DMS114 treated with DMSO at 0.1 percent for 48 hours (cell line): ENCODE results near the gene ZNF746.

Experiments
- DNase-seq: peaks from one replicate; lab custom pipeline; 2025; ENCODE audit not compliant: unreplicated experiment; lab: John Stamatoyannopoulos, UW

The ZNF746 gene

DNA sequence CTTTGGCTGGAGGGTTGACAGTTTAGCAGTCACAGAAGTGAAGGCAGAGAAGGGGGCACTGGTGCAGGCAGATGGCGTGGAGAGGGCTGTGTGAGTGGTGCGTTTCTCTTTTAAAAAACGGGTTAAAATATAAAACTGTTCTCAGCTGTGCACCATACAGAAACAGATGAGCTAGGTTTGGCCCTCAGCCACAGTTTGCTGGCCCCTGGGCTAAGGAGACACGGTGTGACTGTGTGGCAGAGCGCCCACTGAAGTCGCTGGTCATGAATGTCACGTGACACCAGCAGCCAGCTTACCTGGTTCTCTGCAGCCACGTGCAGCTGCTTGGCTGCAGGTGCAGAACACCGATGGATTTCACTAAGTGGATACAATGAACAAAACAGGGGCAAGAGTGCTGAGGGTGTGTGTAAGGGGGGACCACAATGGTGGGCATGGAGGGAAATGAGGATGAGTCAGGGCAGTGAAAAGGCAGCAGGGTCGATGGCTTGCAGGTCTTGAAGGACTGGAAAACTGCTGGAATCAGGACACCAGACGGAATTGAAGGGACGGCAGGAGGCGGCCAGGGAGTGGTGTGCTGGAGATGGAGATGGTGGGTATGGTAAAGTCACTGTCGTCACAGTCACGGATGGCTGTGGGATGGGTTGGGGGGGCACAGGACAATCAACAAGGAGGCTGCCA lies 7.4 kb downstream of the ZNF746 start:
- DNase-seq = no peak

DNA sequence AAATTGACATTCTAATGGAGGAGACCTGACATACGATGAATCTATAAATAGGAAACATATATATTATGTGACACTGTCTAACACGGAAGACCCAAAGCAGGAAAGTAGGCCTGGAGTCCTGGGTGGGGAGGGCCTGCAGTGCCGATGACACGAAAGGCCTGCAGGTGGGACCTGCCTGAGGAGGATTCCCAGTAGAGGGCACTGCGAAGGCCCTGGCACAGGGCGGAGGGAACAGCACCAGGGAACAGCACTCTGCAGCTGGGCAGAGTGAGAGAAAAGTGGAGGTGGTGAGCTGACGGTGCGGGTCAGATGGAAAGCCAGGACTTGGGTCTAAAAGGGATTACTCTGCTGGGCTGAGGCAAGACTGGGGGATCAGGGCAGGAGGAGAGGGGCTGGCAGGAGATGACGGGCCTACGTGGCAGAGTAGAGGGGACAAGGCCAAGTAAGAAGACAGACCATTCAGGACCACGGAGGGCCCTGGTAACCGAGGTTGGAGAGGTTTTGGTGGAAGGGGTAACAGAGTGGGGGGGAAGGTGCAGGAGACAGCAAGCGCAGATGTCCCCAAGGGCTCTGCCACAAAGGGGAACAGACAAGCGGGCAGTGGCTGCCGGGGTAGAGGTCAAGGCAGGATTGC lies 8.1 kb downstream of the ZNF746 start:
- DNase-seq = no peak

DNA sequence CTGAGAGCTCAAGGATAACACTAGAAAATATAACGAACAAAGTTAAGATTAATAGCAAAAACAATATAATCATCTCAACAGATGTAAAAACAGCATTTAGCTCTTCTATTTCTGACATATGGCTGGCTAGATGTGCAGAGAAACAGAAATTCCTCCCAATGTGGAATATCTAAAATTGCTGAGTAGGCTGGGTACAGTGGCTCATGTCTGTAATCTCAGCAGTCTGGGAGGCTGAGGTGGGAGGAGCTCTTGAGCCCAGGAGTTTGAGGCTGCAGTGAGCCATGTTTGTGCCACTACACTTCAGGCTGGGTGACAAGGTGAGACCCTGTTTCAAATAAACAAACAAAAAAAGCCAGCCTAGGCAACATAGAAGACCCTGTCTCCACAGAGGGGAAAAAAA lies 18.0 kb downstream of the ZNF746 start:
- DNase-seq = no peak

DNA sequence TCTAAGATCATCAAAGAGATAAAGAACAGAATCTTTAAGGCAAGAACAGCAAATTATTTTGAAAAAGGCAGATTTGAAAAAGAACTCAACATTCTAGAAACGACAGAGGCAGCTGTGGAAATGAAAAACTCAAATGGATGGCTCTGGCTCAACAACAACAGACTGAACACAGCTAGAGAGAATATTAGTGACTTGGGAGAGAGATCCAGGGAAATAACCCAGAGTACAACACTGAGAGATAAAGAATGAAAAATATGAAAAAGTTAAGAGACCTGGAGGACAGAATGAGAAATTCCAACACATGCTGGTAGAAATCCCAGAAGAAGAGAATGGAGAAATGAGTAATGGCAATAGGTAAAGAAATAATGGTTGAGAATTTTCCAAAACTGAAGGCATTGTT lies 18.9 kb downstream of the ZNF746 start:
- DNase-seq = no peak

DNA sequence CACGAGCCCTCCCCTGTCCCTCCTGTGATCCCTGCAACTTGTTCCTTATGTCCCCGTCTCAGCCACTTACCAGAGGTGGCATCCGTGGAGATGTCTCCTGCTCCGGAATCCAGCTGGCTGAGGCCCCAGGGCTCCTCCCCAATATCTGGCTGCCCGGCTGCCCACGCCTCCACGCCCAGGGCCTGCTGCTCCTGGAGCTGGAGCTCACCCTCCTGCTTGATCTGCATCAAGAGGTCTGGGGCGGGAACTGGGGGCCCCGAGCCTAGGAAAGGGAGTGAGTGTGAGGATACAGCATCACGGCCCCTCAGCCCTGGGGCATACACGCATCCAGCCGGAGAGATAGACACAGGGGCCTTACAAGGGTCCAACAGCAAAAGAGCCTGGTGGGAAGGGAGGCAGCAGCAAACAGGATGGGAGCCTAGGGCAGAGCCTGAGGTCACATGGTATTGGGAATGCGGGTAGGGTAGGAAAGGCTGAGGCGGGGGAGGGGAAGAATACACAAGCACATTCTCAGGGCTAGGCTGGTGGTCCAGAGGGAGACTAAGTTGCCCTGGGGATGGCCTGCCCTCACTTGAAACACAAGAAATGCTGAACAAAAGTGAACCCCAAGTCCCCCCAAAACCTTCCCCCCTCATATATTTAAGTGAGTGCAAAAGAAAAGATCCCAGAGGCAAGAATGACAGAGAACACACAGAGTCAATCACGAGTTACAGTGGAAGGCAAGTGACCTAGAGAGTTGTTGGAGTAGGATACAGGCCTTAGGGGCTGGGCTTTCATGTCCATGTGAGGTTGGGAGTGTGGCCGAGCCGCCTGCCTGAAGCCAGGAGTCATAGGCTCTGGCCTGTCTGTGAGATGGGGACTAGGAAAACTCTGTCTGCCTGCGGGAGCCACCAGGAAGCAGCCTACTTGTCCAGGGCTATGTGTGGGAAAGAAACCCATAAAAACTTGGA lies 19.8 kb downstream of the ZNF746 start:
- DNase-seq = no peak

DNA sequence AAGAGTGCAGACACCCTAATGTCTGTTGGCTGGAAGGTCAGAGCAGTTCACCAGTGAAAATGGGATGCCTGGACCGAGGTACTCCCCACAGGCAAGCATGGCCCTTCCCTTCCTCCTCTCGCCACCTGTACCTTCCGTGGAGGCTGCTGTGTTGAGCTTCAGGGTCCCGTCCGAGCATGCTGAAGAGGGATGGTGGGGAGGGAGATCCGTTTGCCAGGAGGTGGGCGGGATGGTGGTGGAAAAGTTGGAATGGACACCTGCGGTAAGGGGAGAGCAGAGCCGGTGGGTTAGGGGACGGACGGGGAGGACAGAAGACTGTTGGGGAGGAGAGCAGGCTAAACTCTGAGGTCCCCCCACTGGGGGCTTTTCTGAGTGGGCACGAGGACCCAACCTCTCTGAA lies 20.8 kb downstream of the ZNF746 start:
- no peak for DNase-seq

DNA sequence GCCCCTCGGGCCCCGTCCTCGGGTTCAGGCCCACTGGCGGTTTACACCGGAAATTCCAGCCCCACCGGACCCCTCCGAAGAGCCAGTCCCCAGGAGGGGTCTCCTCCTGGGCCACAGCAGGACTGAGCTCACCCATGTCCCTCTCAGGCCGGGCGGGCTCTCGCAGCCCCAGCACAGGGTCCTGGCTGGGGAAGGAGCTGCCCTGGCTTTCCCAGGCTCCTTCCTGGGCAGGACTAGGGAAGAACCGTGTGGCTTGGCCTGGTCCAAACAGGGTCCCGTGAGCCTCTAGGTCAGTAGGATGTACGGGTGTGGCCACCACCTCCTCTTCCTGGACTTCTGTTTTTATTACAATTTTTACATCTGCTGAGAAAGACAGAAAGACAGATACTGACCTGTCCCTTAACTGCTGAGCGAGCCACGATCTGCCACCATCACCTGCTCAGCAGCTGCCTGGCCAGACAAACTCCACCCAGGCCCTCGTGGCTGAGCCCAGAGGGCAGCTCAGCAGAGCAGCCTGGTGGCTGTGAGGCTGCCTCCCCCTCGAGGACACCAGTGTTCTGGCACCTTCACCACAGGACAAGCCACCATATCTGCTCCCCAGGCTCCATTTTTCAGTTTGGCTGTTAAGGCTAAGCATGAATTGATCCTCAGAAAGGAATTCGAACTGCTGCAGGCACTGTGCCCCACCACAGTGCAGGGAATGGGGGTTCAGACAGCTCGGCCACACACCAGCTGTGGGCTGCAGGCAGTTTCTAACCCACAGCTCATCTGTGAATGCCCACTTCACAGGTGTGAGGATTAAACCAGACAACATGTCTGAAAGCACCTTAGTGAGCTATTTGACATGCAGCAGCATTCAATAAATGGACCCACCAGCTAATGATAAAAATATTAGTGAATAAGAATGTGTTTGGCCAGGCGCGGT lies 22.2 kb downstream of the ZNF746 start:
- no peak for DNase-seq

DNA sequence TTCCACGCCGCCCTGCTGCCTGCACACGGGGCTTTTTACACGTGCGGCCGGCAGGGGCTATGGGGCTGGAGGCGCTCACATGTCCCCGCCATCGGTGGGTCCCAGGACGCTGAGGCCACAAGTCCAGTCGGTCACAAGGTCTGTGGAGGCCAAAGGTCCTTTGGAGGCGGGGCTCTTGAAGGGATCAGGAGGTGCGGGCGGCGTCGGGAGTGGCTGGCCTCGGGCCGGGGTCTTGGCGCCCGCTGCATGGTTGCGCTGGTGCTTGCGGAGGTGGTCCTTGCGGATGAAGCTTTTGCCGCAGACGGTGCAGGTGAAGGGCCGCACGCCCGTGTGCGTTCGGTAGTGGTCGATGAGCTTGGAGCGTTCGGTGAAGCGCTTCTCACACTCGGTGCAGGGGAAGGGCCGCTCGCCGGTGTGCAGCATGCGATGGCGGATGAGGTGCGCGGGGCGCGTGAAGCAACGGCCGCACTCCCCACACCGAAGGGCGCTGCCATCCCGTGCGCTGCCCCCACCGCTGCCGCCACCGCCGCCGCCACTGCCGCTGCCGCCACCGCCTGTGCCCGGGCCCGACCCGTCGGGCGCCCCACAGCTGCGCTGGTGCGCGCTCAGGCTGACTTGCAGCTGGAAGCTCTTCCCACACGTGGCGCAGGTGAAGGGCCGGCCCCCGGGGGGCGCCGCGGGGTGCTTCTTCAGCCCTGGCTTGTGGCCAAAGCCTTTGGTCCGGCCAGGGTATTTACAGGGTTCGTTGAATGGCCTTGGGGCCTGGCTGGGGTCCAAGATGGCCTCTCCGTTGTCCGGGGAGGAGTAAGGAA lies 23.1 kb downstream of the ZNF746 start:
- no peak for DNase-seq

DNA sequence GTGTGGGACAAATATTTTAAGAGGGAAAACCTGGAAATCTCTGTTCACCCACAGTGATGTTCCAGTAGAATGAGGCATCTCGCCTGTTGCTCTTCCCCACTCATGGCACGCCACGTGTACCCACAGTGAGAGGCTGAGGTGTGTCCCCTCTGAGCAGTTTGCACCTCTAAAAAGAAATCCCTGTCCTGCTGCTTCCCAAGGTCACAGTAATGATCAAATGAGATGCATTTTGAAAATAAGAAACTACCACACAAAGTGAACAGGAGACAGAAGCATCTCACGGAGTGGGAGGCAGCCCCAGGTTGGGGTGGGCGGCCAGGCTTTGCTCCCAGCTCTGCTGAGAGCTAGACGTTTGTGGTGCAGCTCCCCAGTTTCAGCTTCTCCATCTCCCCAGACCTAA lies 24.4 kb downstream of the ZNF746 start:
- DNase-seq = no peak

DNA sequence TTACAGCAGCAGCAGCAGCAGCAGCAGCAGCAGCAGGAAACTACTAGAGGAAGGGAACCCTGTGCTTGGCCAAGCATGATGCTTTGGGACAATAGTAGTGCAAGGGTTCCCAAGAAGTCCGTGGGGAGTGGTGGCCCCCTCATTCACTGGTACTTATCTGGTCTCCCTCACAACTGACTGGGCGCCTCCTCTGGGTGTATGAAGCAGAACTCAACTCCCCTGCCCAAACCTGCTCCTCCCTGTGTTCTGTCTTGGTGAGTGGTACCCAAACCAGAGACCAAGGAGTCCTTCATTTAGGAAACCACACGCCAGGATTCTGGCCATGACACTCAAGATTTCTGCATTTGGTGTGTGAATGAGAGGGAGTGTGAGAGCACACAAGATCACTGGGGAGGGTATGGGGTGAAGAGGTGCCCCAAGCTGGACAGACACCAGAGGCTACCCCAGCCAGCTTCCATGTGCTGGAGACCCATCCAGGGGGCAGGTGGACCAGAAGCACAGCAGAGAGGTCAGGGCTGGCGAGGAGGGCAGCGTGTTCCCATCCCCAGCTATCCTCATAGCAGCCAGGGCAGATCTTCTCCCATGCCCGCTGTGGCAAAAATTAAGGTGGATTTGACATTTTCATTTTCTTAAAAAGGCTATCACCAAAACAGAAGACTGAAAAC lies 26.2 kb downstream of the ZNF746 start:
- DNase-seq = no peak

DNA sequence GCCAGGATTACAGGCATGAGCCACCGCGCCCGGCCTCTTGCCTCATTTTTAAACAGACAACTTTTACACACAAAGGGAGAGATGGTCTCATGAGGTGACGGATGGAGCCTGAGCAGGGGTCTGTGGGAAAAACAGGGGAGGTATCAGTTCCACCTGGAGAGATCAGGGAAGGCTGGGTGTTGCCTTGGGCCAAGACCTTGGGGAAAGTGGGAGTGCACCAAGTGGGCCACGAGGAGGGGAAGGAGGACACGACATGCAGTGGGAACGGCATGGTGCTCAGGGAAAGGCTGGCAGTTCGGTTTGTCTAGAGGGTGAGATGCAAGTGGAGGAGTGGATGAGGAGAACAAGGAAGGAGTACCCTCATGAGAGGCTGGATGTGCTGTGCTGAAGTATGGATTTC lies 27.8 kb downstream of the ZNF746 start:
- DNase-seq = no peak

DNA sequence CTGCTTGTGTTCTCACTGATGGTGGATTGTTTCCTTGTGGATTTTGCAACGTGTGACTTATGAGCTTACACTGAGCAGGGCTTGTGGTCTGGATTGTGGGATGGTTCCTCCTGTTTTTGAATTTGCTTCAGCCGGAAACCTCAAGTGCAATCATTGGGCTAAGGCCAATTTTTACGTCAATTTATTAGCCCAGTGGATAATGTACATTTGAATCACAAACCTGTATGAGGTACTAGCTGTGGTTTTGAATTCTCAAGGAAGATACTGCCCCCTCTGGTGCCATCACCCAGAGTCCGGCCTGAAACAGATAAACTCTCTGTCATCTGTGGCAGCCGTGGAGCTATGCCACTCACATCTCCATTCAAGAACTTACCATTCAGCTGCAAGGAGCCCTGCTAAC lies 29.4 kb downstream of the ZNF746 start:
- DNase-seq = no peak

DNA sequence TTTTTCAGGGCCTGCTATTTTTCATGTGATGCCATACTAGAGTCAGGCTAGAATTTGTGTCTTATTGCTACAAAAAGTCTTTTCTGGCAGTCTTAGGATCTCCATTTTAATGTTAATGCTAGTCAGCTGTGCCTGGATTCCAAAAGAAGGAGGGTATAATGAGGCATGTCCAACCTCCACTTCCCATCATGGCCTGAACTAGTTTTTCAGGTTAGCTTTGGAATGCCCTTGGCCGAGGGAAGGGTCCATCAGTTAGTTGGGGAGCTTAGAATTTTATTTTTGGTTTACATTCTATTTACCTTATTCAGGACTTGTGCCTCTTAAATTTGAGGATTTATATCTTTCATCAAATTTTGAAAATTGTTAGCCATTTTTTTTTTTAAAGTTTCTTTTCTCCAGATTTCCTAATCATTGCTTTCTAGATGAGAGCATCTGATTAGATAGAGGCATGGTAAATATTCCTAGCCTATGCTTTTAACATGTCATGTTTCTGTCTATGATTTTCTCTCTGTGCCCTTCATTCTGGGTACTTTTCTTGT lies 30.2 kb downstream of the ZNF746 start:
- DNase-seq = no peak

DNA sequence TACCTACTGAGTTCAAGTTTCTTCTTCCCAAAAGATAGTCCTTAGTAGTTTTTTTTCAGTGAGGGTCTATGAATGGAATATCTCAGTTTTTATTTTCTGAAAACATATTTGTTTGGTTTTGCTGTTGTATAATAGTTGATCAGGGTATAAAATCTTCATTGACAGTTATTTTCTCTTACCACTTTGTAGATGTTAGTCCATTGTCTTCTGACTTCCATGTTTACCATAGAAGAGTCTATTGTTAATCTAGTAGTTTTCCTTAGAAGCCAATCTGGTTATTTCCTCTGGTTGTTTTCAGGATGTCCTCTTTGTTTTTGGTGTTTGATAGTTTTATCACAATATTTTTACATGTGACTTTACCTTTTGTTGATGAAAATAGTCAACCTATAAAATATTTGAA lies 31.2 kb downstream of the ZNF746 start:
- DNase-seq = no peak

DNA sequence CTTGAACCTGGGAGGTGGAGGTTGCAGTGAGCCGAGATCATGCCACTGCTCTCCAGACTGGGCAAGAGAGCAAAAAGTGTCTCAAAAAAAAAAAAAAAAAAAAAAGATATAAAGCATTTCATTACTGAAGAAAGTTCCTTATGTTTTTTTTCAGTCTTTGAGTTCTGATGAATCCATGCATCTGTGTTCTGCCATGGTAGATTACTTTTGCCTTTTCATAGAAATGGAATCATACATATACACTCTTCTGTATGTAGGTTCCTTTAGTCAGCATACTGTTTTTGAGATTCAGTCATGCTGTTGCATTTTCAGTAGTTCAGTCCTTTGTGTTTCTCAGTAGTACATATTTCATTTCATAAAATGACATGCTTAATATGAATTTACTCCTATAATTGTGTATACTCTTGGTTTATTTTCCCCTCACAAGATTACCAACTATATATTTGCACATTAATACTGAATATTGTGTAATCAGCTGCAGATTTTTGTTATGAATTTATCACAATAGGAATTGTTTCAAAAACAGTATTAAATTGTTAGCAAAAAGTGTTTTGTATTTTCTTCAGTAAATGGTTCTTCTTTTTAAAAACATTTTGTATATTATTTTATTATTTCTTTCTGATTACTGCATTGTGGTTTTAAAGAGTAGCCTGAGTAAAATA lies 34.0 kb downstream of the ZNF746 start:
- no peak for DNase-seq

DNA sequence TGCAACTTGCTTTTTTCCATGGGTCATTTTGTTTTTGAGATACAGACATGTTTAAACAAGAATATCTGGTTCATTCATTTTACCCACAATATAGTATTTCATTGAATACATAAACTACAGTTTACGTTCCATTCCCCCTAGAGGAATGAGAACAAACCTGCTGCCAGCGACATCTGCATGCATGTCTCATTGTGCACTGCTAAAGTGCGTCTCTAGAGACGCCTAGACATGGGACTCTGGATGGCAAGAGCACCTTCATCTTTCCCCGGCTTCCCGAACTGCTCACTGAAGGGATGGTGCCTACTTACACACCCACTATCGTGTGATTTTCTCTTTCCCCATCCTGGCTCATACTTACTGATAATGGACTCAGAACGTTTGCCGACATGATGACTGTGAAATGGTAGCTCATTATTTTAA lies 35.5 kb downstream of the ZNF746 start:
- no peak for DNase-seq

DNA sequence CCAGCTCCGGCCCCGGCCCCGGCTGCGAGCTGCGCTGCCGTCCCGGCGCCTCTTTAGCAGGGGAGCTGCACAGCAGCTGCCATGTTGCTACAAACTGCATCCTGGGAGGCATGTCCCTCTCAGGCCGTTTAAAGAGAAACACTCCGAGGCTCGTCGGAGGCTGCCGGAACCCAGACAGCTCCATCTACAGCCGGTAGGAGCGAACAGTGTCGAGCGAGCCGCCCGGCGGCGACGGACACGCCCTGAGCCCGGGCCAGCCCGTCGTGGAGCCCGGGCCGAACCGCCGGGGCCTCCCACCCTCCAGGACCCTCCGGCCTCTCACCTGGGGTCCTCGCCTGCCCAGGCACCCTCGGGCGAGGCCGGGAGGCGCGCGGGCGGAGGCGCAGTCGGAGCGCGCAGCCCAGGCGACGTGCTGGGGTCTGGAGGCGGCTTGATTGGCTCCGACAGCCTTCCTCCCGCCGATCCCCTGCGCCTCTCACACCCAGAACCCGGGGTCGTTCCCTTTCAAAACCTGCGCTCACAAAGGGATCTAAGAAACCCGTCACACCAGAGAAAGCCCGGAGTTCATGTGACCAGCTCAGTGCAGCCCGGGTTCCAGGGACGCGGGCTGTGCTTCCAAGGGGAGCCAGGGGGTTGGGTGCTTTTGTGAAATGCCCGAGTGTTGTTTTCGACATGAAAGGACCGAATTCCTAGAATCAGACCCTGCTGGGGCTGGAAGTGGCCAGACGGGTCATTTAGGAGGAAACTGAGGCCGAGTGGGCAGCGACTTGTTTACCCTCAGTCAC lies 36.9 kb downstream of the ZNF746 start, which contains the start of gene ZNF777:
Gene ZNF777 (minus strand): TSS at position 570 of the 785 bp plus-strand sequence. CDS start 5,040 bp downstream, outside the sequence.
- DNase-seq = peak; percentile 51
